Suppressor macrophage treated with lipopolysaccharide for 1 hour (primary cell): Measurements from ENCODE around the gene NISCH.
A peak's percentile ranks its signal among the peaks of the same experiment; 100 is the strongest.

Experiments
- DNase-seq, 3 donors: peaks; one replicate each; pipeline ENCODE4 v3.0.0-alpha.2; 2020 to 2022

Gene NISCH

DNA sequence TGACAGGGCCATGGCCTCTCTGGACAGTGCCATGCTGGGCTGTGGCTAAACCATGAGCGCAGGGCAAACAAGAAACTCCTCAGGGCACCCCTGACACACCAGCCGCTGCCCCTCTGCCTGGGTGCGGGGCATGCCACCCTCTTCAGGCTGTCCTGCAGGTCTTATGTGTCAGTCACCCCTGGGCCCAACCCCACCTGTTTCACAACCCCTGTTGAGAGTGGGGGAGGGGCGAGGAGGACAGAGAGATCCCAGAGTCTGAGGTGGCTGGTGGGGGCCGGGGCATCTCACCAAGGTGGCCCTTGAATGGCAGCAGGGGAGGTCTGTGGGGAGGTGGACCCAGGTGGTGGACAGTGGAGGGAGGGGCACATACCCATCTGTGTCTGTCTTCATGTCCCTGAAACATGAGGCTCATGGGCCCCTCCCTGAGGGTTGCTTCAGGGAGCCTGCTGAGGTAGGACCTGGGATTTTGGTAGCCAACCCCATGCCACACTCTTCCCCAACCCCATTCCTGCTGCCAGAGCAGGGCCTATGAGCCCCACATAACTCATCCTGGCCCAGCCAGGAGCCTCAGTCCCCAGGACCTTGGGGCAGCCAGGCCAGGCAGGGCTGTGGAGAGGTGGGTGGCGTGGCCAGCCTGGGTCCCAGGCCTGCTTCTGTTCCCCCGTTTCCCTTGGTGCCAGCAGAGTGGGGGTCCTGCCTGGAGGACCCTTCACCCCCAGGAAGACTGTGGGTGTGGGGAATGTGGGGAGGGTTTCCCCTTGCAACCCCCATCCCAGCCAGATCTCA is 38.0 kb downstream of the NISCH start:
- DNase-seq, result no peak

GRCh38 chr3:52494445-52494844 is 39.0 kb downstream of the NISCH start:
- DNase-seq, result no peak

DNA sequence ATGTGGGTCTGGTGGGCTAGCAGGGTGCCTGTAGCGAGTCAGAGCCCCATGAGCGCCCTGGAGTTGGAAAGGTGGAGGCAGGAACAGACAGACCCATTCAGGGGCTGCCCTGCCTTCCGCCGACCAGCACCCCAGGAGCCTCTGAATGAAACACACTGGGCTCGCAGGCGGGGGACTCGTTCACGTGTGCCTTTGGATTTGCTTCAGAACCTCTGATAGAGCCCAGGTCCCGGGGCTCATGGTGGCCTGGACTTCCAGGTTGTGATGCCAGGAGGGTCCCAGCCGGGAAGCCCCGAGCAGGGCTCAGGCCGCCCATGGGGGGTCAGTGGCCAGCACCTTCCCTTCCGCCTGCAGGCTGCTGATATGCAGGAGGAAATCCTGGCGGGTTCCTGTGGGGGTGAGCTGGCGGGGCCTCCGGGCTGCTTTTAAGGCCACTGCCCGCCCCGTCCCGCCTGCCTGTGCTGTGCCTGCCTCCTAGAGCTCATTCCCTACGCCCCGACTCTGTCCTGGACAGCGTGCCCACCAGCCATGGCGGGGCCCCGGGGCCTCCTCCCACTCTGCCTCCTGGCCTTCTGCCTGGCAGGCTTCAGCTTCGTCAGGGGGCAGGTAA is 39.6 kb downstream of the NISCH start, which contains the start of gene STAB1:
Gene STAB1, plus strand, starts transcription at position 453 of the 610 bp plus-strand sequence. Its CDS starts 76 bp downstream, at position 529.
- peak; percentile 41 to 68 (median 48) for DNase-seq

- peak; percentile 77 to 84 (median 79) for DNase-seq
Measured at GRCh38 chr3:52495777-52496602, 40.6 kb downstream of the NISCH start.

GRCh38 chr3:52498137-52499054 is 43.0 kb downstream of the NISCH start:
- peak; percentile 89 to 92 (median 90) for DNase-seq

GRCh38 chr3:52501046-52501445 is 45.6 kb downstream of the NISCH start:
- no peak for DNase-seq

- DNase-seq, result no peak
Measured at GRCh38 chr3:52502001-52502400, 46.6 kb downstream of the NISCH start.

DNA sequence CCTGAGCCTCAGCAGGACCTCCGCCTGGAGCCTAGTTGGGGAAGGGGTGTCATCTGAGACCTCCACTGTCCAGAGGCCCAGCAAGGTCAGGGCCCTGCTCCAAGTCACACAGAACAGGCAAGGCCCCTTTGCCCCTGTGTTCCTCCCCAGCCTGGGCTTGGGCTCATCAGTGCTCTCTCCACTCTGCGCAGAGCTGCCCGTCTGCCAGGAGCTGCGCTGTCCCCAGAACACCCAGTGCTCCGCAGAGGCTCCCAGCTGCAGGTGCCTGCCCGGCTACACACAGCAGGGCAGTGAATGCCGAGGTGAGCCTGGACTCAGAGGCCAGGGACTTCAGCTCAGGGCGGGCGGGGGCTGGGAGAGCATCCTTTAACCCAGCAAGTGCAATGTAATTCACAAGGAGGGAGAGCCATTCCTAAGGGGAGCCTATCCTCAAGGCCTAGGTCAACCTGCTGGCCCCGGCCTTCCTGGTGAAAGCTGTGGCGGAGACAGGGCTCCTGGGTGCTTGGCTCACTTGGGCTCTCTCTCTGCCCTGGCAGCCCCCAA is 47.5 kb downstream of the NISCH start:
- no peak for DNase-seq

DNA sequence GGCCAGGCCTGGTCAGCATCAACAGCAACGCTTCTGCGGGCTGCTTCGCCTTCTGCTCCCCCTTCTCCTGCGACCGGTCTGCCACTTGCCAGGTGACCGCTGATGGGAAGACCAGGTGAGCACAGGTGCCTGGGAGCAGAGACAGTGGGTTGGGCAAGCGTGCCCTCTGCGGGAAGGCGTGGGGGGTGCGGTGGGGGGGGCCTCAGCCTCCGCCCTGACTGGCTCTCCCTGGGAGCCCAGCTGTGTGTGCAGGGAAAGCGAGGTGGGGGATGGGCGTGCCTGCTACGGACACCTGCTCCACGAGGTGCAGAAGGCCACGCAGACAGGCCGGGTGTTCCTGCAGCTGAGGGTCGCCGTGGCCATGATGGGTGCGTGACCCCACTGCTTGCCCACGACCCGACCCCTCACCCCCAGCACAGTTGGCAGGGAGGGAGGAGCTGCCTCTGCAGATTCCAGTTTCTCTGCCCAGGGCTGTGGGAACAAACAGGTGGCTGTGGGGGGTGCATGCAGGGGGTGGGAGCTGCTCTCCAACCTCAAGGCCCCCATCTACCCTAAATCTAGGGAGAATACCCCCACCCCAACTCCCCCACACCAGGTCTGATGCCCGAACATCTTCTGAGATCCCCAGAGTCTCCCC is 48.5 kb downstream of the NISCH start:
- no peak for DNase-seq

GRCh38 chr3:52504977-52505376 is 49.6 kb downstream of the NISCH start:
- no peak for DNase-seq

DNA sequence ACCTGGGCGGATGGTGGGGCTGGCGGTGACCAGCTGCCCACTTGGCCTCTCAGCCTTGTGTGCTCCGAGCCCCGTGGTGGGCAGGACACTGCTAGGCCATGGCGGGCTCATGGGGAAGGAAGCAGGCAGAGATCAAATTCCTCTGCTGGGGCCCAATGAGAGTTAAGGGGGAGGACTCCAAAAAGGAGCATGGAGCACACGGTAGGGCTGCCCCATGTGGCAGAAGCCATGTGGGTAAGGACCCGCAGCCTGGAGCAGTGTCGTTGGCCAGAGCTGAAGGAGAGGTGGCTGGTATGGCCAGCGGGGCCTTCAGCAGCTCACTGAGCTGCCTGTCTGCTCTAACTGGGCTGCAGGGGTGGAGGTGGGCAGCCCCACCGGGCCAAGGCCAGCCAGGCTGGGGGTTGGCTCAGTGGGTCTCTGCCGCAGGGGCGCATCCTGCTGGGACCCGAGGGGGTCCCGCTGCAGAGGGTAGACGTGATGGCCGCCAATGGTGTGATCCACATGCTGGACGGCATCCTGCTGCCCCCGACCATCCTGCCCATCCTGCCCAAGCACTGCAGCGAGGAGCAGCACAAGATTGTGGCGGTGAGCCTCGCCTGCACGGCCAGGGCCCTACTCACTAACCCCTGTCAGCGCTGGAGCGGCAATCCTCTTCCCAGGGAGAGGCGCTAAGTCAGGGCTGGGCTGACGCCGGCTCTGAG is 51.0 kb downstream of the NISCH start:
- no peak for DNase-seq

- DNase-seq, result no peak
Measured at GRCh38 chr3:52507359-52507758, 52.0 kb downstream of the NISCH start.

- DNase-seq, result no peak
Measured at GRCh38 chr3:52509753-52510328, 54.4 kb downstream of the NISCH start.

DNA sequence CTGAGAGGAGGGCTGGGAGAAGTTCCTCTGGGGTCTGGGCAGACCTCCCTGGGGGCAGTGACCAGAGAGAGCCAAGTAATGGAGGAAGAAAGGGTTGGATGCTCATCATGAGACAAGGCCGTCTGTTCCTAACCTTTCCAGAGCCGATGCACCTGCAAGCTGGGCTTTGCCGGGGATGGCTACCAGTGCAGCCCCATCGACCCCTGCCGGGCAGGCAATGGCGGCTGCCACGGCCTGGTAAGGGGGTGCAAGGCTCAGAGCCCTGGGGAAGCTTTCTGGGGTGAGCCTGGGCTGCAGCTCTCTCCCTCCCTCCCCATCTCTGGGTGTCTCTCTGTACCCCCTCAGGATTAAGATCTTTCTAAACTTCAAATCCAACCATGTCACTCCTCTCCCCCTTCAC is 56.1 kb downstream of the NISCH start:
- DNase-seq, result no peak

- no peak for DNase-seq
Measured at GRCh38 chr3:52512105-52512504, 56.7 kb downstream of the NISCH start.

GRCh38 chr3:52512727-52513126 is 57.3 kb downstream of the NISCH start:
- DNase-seq, result no peak

DNA sequence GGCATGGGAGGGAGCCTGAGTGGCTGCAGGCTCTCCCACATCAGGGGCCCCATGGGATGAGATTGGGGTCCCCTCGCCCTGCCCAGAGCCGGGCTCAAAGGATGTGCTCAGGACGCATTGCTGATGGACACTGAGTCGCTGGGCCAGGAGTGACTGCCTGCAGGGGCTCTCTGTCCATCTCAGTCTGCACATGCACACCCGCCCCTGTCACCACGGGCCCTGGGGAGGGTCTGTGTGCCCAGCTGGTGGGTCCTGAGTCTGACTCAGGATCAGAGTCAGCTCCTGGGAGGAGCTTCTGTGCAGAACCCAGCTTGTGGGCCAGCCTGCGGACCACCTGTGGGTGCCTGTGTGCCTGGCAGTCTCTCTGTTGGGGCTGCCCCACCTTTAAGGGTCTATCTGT is 57.9 kb downstream of the NISCH start:
- DNase-seq, result no peak

DNA sequence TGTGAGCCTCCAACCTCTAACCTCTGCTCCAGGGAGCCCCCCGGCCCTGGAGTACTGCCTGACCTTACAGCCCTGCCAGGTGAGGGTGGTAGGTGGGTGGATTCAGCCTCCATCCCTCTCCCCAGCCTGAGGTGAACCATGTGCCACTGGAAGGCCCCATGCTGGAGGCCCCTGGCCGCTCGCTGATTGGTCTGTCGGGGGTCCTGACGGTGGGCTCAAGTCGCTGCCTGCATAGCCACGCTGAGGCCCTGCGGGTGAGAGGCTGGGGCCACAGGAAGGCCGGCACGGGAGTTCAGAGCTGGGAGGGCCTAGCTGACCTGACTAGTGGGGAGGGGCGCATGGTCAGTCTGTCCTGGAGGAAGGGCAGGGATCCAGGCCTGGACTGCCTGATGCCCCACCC is 59.2 kb downstream of the NISCH start:
- no peak for DNase-seq

DNA sequence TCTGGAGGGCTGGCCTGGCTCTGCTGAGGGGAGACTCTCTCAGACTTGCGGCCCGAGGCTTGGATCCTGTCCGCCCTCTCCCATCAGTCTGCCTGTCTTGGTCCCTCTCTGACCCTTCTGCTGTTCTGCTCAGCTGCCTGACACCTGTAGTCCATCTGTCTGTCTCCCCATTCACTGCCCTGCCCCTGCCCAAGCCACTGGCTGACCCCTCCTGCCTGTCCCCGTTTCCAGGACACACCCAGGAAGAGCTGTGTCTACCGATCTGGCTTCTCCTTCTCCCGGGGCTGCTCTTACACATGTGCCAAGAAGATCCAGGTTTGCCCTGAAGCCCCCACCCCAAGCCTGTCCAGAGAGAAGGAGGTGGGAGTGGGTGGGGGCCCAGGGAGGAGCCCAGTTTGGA is 59.8 kb downstream of the NISCH start:
- no peak for DNase-seq

- DNase-seq, result no peak
Measured at GRCh38 chr3:52516509-52517195, 61.2 kb downstream of the NISCH start.
